Amygdala (tissue), 56 donors: Measurements from ENCODE around the gene AK4.
A peak's percentile ranks its signal among the peaks of the same experiment; 100 is the strongest.
"Not testable (repeated sequence)": the region's sequence is repeated elsewhere in the genome, so short reads cannot be mapped to it uniquely, and the experiment has no call there.

Experiments used
- DNase-seq, 56 donors: peaks; one replicate each; lab custom pipeline; 2025; lab: John Stamatoyannopoulos, UW

AK4 gene

DNA sequence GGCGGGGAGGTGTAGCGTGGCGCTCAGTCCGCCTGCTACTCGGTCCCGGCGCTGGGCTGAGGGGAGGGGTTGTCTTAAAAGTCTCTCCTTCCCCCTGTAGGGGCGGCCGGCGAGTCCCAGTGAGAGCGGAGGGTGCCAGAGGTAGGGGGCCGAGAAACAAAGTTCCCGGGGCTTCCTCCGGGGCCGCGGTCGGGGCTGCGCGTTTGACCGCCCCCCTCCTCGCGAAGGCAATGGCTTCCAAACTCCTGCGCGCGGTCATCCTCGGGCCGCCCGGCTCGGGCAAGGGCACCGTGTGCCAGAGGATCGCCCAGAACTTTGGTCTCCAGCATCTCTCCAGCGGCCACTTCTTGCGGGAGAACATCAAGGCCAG, at the start of gene AK4:
TSS of gene AK4 (plus strand) at position 26 of the 370 bp plus-strand sequence. CDS start at position 231, 205 bp downstream.
- not testable (repeated sequence) for DNase-seq

DNA sequence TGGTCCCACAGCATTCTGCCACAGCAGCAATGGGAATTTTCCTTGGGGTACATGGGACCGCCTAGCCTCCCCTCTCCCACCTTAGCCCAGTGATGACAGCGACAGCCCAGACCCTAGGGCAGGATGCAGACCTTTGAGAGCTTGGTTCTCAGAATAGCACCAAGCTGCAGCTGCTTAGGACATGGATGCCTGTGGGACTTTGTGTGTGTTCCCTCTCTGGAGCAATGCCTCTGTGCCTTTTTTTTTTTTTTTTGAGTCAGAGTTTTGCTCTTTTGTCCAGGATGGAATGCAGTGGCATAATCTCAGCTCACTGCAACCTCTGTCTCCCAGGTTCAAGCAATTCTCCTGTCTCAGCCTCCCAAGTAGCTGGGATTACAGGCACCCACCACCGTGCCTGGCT, 44.2 kb upstream of the AK4 start:
- no peak for DNase-seq

DNA sequence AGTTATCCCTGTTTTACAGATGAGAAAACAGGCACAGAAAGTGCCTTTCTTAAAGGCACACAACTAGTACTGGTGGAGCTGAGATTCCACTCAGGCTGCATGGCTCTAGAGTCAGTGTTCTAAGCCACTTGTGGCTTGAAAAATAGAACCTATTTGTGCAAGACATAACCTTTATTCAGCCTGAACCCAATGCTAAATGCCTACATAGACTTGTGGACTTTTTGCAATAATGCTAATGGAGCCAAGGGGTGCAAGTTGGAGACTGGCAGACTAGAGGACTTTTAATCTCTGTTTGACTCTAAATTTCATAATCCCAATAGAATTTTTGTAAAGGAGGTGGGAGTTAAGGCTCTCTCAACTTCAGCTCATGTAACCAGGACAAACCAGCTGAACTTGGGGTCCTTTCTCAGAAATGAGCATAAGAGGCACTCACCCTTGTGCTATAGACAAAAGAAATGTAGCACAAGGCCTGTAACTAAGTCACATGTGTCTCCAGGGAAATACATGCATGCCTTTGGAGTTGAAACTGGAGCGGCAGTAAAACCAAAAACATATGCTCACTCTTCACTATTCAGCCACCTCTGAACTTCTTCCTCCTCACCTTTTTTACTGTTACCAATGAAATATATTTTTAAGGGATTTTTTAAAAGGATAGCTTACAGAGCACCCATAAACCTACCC, 43.0 kb upstream of the AK4 start:
- DNase-seq, result no peak

DNA sequence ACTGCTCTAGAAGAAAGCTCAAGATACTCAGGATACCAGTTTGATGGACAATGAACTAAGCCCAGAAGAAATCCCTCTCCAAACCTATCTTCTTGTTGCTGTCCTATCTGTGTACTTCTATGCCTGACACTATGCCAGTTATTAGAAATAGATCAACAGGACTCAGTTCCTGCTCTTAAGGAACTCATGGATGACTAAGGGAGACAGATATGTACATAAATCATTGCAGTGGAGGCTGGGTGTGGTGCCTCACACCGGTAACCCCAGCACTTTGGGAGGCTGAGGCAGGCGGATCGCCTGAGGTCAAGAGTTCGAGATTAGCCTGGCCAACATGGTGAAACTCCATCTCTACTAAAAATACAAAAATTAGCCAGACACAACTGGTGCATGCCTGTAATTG, 42.4 kb upstream of the AK4 start:
- DNase-seq, result no peak

DNA sequence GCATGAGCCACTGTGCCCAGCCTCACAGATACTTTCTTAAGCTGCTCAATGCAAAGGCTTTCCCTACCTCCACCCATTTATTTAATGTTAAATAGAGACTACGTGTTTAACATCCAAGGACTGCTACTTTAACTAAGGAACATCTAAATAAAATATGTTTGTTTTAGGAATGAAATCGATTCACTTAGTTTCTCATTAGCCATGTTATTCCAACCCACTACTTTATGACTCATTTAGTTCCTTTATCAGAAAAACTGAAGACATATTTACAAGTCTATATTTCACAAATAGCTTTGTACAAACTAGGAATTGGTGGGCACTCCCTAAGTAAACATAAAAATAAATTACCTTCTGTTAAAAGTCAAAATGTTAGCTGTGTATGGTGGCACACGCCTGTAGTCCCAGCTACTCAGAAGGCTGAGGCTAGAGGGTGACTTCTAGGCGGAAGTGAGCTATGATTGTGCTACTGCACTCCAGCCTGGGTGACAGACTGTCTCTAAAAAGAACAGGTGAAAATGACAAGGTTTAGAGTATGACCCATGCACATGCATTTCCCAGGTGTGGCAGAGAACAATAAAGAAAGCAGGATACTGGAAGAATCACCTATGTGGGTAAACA, 39.9 kb upstream of the AK4 start:
- no peak for DNase-seq

DNA sequence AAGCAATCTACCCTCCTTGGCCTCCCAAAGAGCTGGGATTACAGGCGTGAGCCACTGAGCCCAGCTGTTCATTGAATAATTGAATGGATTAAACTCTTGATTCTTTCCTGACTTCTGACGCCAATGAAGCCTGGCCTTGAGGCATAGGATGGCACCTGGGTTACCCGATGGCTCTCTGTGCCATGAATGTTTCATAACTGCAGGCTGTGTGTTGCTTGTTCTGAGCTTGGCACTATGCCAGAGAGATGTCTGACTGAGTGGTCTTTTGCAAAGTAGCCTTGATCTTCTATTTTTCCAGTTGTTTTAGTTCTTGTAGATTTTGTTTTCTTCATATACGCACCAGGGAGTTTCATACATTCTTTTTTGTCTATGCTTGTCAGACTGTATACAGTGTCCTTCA, 38.5 kb upstream of the AK4 start:
- no peak for DNase-seq

DNA sequence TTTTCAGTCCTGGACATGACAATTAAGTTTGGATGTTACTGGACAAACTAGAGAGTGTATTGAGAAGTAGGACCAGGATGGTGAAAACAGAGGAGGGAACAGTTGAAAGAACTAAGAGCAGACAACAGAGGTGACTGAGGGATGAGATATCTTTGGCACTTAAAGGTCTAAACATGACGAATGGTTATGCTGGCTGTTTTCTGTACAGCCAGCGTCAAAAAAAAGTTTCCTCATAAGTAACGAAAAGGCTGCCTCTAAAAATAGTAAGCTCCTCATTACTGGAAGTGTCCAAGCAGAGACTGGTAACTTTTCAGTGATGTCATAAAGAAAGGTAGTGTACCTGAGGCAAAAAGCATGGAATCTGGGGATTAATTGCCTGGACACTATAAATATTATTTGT, 35.2 kb upstream of the AK4 start:
- DNase-seq, result no peak

DNA sequence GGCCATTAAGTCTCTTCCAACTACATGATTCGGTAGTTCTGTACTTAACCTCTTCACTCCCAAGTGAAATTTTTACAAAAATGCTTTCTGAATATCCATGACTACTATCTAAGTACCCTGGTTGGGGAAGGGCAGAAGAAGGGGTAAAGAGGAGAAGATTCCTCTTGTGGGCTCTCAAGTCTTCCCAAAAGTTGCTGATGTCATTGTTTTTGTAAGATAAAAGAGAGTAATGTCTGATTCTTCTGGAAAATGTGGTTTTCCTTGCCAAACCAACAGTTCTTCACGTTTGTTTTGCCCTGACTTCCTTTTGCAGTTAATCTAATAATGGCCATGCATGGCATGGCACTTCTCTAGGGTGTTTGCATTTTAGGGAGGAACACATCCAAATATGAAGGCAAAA, 34.7 kb upstream of the AK4 start:
- DNase-seq, result no peak

DNA sequence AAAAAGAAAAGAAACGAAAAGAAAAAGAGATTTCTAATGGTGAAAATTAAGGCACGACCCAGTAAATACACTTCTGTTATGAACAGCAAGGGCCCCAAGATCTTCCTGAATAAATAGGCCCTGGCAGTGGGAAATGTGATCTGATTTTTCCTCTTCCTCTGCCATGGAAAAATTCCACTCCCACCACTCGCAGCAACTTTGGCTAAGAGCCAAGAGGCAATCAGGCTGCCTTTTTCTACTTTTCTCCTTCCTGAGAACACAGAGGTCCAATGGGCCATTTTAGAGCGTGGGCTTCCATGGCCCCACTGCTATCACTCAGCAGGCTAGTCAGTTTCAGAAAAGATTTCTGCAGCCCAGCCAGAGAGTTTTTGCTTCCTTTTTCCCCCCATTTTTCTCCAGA, 33.7 kb upstream of the AK4 start:
- DNase-seq, result peak in 23 of 56 donors; percentile 1 to 35 (median 4)

DNA sequence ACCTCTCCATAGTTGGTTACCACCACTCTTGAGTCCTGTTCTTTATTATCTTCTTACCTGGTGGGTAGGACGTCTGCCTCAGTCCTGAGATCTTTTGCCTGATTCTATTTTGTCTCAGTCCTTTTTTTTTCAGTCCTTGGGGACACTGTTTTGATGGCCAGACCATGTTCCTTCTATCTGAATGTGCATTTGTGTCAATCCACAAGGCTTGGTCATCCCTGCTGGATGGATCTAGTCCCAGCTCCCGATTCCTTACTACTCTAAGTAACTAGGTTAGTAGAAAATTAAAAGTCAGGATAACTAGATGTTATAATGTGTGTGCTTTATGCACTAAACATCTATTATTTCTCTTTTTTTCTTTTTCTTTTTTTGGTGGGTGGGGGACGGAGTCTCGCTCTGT, 28.1 kb upstream of the AK4 start:
- no peak for DNase-seq

DNA sequence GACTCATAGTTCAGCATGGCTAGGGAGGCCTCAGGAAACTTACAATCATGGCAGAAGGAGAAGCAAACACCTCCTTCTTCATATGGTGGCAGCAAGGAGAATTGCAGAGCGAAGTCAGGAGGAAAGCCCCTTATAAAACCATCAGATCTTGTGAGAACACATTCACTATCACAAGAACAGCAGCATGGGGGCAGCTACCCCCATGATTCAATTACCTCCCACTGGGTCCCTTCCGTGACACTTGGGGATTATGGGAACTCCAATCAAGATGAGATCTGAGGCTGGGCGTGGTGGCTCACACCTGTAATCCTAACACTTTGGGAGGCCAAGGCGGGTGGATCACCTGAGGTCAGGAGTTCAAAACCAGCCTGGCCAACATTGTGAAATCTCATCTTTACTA, 18.9 kb upstream of the AK4 start:
- DNase-seq, result not testable (repeated sequence)

DNA sequence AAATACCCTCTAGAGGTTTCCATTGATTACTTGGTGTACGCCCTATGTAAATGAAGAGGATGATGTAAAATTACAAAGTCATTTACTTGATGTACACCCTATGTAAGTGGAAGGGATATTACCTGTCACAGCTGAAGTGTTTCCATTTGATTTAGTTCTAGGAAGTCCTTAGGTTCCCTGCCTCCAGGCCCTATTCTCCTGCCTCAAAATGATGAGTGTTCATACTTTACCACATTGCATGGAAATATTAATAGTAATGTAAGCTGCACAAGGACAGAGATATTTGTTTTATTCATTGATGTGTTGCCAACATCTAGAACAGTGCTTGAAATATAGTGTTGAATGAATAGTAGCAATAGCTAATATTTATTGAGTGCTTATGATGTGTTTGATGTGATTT, 9.5 kb upstream of the AK4 start:
- DNase-seq, result no peak

DNA sequence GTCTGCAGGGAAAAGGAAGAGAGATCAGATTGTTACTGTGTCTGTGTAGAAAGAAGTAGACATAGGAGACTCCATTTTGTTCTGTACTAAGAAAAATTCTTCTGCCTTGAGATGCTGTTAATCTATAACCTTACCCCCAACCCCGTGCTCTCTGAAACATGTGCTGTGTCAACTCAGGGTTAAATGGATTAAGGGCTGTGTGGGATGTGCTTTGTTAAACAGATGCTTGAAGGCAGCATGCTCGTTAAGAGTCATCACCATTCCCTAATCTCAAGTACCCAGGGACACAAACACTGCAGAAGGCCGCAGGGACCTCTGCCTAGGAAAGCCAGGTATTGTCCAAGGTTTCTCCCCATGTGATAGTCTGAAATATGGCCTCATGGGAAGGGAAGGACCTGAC, 8.2 kb upstream of the AK4 start:
- DNase-seq, result not testable (repeated sequence)

DNA sequence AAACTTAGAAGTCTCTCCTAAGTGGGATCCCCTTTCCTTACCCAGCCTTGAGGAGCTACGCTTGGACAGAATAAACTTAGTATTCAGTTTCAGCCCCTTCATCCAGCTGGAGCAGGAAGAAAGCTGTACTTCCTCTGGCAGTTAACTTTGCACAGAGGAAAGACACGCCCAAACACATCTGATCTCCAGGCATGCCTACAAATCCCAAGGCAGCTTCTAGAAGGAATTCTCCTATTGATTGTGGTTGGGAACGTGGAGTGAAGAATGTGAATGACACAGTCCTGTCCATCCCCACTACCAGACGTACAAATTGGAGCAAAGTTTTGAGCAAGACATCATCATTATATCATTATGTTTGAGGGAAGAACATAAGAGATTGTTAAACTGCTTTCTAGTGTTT, 6.6 kb upstream of the AK4 start:
- DNase-seq, result no peak

DNA sequence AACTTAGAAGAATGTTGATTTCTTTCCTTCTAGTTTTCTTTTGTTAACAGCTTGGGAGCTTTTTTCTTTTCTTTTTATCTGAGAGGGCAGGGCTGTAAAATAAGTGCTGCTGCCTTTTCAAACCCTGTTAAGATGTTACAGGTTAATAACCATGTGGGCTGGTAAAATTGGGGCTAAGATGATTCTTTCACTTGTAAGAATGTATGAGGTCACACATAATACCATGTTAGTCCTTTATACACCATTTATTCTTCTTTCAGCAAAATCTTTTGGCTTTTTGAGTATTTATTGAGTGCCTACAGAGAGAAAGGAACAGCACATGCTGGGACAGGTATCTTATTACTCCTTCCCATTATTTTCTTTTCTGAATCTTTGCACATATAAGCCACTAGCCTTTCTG, 6.1 kb upstream of the AK4 start:
- no peak for DNase-seq

DNA sequence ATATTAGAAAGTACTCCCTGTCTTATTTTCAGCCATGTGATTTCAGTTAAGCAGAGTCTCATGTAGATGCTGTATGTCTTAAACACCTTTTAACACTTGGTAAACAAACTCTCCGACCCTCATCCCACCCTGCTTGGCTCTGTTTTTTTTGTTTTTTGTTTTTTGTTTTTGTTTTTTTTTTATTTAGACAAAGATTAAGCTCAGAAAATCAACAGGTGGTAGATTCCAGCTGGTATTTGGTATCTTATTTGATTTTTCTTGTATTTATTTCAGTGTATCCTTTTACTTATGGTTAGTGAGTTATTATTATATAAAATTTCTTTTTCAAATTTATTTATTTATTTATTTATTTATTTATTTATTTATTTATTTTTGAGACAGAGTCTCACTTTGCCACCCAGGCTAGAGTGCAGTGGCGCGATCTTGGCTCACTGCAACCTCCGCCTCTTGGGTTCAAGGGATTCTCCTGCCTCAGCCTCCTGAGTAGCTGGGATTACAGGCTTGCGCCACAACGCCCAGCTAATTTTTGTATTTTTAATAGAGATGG, 4.8 kb upstream of the AK4 start:
- not testable (repeated sequence) for DNase-seq

DNA sequence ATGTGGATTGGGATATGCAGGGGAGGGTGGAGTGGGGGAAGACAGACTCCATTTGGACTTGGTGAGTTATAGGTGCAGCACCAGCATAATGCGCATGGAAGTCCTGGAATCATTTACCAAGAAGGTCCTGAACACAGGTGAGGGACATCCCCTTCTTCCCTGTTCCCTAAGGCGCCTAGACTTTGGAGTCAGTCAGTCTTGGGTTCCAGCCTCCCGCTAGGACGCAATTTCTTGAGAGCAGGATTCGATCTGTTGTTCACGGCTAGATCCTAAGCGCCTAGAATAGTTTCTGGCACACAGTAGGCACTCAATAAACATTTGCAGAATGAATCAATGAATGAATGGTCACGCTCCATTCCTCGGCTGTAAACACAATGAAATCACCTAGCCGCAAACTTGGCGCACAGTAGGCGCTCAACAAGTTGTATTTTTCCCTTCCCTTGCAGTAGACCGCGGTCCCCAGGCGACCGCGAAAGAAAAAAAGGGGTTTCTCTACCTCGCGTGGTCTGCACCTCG, 1.0 kb upstream of the AK4 start:
- DNase-seq, result no peak

DNA sequence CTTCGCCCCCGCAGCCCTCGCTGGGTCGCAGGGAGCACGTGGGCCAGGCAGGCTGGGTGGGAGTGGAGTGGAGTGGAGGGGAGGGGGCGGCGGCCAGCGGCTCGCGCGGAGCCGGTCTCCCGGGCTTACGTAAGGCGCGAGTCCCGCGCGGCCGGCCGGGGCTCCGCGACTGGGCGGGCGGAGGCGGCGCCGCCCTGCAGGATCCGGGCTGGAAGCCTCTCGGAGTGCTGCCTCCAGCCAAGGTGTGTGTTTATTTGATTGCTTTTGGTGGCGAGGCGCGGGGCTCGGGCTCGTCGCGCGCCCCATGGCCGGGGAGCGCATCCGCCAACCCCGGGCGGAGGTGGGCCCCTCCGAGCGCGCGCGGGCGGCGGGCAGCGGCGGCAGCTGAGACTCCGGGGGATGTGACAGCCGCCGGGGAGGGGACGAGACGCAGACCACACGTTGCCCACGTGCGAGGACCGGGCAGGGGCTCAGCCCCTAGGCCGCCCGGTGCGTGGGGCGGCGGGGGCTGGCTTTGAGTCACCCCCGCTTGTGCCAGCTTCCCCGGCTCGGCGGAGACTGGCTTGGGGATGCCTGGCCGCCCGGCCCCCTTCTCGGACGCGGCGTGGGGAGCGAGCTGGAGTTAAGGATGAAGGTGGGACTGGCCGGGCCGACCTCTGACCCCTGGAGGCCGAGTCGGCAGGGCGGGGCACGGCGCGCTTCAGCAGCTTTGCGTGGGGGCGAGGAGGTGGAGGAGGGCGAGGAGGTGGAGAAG, 402 bp upstream of the AK4 start:
- peak in 22 of 56 donors; percentile 14 to 65 (median 28) for DNase-seq

DNA sequence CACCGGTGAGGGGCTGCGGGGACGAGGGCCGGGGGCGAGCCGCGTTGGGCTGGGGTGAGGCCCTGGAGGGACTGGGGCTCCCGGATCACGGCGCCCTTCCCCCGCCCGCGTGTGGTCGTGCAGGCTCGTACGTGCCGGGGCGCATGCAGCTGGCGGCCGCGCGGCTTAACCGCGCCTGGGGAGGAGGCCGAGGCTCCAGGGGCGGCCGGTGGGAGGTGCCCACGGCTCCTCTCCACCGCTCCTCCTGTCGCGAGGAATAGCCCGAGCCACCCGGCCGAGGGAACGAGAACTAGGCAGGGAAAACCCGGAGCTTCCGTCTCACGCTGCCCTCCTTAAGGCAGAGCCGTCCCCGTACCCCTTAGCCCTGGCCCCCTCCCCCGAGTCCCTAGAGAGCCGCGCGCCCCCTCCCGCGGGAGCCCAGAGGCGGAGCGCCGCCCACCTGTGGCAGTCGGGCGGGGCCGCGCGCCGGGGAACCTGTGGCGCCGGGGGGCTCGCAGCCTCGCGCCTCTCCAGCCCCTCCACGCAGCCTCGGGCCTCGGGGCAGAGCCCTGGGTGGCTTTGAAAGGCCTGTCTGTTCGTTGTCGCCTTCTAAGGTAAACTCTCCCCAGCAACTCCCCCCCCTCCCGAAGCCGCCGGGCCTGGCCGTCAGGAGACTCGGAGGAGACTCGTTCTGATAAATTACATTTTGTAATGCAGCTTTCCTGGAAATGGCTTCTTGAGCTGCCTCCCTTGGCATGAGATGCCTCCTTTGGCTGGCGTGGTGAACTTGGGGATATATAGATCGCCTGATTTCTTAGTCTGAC, 746 bp downstream of the AK4 start:
- peak in 29 of 56 donors; percentile 4 to 65 (median 41) for DNase-seq

DNA sequence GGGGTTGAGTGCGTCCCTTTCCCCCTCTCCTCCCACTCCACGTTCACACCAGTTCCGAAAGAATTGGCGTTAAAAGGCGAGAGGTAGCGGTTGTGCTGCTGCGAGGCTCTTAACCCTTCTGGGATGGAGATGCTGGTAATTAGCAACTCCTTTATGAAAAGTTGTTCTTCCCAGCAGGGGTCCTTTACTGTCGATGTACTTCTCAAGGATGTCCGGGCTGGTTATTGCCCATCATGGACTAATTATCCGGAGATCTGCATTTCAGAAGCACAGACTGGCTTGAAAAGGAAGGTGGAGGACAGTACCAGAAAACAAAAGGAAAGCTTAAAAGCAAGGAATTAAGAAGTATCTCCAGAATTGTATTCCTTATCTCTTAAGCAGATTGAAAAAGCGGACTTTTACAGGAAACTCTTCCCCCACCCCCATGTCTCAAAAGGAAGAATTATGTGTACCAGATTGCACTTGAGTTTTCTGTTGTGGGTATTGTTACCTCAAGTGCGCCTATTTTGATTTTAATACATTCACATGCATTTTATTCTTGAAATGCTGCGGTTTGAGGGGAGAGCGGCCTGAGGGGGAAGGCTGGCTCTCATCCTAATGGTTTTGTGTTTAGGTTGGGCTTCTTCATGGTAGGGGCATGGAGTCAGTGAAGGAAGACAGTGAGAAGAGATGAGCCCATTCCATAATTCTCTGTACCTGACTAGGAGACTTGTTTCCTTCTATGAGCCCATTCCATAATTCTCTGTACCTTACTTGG, 1.5 kb downstream of the AK4 start:
- peak in 1 of 56 donors; percentile 18 for DNase-seq
